NT2/D1 (cell line): ENCODE data around the gene IRF2.
A peak's percentile ranks its signal among the peaks of the same experiment; 100 is the strongest.

ENCODE experiments used
- DNase-seq: peaks from one replicate; pipeline ENCODE4 v3.0.0-alpha.2; 2011; ENCODE audit warnings: low read depth, low spot score
- H3K27me3 ChIP-seq: 2 replicates; pipeline ENCODE4 v1.6.0; 2011; ENCODE audit warnings: mild to moderate bottlenecking; ENCODE audit not compliant: insufficient read length, insufficient read depth
- H3K36me3 ChIP-seq: 2 replicates; pipeline ENCODE4 v1.6.1; 2011; ENCODE audit warnings: mild to moderate bottlenecking, low read length, mixed read lengths; ENCODE audit not compliant: insufficient read depth, insufficient read length
- H3K4me1 ChIP-seq: 2 replicates; pipeline ENCODE4 v1.5.1; 2011; ENCODE audit not compliant: insufficient read depth, insufficient read length
- H3K4me3 ChIP-seq: 2 replicates; pipeline ENCODE4 v1.5.1; 2011; ENCODE audit warnings: low read depth; ENCODE audit not compliant: insufficient read length
- H3K9ac ChIP-seq: 2 replicates; pipeline ENCODE4 v1.6.0; 2011; ENCODE audit warnings: low read depth; ENCODE audit not compliant: insufficient read length
- H3K9me3 ChIP-seq: 2 replicates; pipeline ENCODE4 v1.5.1; 2011; ENCODE audit warnings: mild to moderate bottlenecking, low read length; ENCODE audit not compliant: insufficient read depth
- SUZ12 ChIP-seq: IDR thresholded peaks from 2 replicates; pipeline ENCODE4 v1.6.1; 2011; ENCODE audit not compliant: insufficient read length, insufficient read depth; ENCODE audit errors: extremely low read depth
- YY1 ChIP-seq: IDR thresholded peaks from 2 replicates; pipeline ENCODE4 v1.6.1; 2011; ENCODE audit not compliant: insufficient read length, insufficient read depth
- ZNF274 ChIP-seq: IDR thresholded peaks from 2 replicates; pipeline ENCODE4 v1.6.1; 2011; ENCODE audit warnings: mild to moderate bottlenecking, low read depth, low read length

The IRF2 gene

GRCh38 chr4:184473499-184474262 lies 669 bp downstream of the IRF2 start:
- H3K4me3 ChIP-seq: peak overlapping the region; percentile 51
- TF ChIP-seq ZNF274: no peak
- TF ChIP-seq SUZ12: no peak
- no peak for TF ChIP-seq YY1
- peaks cover 2% of the 10 kb centered on the region for H3K27me3 ChIP-seq
- DNase-seq: no peak
- peak overlapping the region; percentile 83 for H3K9ac ChIP-seq
- no peaks in the 10 kb centered on the region for H3K4me1 ChIP-seq
- H3K9me3 ChIP-seq: no peaks in the 10 kb centered on the region
- H3K36me3 ChIP-seq: no peaks in the 10 kb centered on the region

DNA sequence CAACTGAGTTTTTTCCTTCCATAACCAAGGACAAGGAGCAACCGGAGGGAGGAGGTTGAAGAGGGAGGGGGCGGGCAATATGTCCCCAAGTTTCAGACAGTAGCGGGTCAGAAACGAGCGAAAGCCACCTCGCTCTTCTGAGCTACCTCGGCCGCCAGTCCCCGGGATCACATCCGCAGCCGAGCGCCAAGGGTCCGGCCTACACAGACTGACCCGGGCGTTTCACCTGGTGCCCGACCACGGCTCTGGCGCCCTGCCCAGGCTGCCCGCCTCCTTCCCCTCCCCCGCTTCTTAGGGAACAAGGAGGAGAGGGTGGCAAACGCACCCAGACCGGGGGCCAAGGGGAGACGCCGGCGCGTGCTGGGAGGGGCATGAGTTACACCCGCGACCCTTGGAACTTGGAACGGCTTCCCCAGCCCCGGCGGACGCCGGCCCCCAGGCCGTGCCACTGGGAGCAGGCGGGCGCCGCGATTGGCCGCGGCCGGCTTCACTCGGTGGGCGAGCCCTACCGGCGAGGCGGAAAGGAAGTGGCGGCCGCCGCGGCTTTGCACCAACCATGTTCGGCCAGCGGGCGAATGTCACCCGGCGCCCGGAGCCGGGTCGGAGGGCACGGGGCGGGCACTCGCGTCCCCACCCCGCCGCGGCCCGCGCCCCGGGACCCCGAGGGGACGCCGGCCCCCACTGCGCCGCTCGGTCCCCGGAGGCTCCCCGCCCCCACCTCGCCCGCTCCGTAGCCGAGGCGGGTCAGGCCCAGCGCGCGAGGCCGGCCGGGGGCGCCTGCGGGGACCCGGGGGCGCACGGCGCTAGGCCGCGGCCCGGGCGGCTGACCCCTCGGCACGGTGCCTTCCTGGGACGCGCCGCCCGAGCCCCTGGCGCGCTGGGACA lies 1.5 kb downstream of the IRF2 start:
- H3K9me3 ChIP-seq: no peaks in the 10 kb centered on the region
- TF ChIP-seq SUZ12 (no peak), YY1 (no peak), ZNF274 (no peak)
- H3K9ac ChIP-seq: peak overlapping the region; percentile 74
- DNase-seq: no peak
- H3K27me3 ChIP-seq: peaks cover 2% of the 10 kb centered on the region
- H3K36me3 ChIP-seq: no peaks in the 10 kb centered on the region
- H3K4me3 ChIP-seq: peak overlapping the region; percentile 51
- H3K4me1 ChIP-seq: no peaks in the 10 kb centered on the region

GRCh38 chr4:184471881-184472613 lies 2.3 kb downstream of the IRF2 start:
- peak overlapping the region; percentile 74 for H3K9ac ChIP-seq
- H3K4me3 ChIP-seq: peak overlapping the region; percentile 51
- peaks cover 2% of the 10 kb centered on the region for H3K27me3 ChIP-seq
- H3K4me1 ChIP-seq: no peaks in the 10 kb centered on the region
- TF ChIP-seq YY1 (no peak), ZNF274 (no peak), SUZ12 (no peak)
- DNase-seq: no peak
- H3K9me3 ChIP-seq: no peaks in the 10 kb centered on the region
- H3K36me3 ChIP-seq: no peaks in the 10 kb centered on the region

DNA sequence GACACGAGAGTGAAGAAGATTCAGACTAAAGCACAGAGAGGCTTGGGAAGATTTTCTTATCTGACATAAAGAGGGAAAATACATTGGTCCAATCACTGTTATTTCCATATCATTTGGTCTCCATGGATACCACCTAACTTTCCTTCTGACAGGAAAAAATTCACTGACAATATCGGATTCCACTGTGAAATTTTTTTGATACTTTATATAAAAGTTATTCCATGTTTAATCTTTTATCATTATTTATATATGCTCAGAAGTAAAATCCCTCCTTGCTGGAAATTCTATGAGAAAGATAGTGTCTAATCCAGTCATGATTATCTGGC lies 3.6 kb downstream of the IRF2 start:
- H3K9me3 ChIP-seq: no peaks in the 10 kb centered on the region
- TF ChIP-seq ZNF274 (no peak), SUZ12 (no peak), YY1 (no peak)
- H3K9ac ChIP-seq: no peak overlapping the region
- H3K4me1 ChIP-seq: no peaks in the 10 kb centered on the region
- peaks cover 2% of the 10 kb centered on the region for H3K27me3 ChIP-seq
- H3K36me3 ChIP-seq: no peaks in the 10 kb centered on the region
- H3K4me3 ChIP-seq: no peak overlapping the region
- no peak for DNase-seq

GRCh38 chr4:184466634-184467033 lies 7.7 kb downstream of the IRF2 start:
- no peaks in the 10 kb centered on the region for H3K4me1 ChIP-seq
- H3K4me3 ChIP-seq: no peak overlapping the region
- H3K36me3 ChIP-seq: no peaks in the 10 kb centered on the region
- no peaks in the 10 kb centered on the region for H3K9me3 ChIP-seq
- no peak for DNase-seq
- H3K27me3 ChIP-seq: peaks cover 2% of the 10 kb centered on the region
- TF ChIP-seq ZNF274: no peak
- TF ChIP-seq YY1: no peak
- no peak for TF ChIP-seq SUZ12
- no peak overlapping the region for H3K9ac ChIP-seq

DNA sequence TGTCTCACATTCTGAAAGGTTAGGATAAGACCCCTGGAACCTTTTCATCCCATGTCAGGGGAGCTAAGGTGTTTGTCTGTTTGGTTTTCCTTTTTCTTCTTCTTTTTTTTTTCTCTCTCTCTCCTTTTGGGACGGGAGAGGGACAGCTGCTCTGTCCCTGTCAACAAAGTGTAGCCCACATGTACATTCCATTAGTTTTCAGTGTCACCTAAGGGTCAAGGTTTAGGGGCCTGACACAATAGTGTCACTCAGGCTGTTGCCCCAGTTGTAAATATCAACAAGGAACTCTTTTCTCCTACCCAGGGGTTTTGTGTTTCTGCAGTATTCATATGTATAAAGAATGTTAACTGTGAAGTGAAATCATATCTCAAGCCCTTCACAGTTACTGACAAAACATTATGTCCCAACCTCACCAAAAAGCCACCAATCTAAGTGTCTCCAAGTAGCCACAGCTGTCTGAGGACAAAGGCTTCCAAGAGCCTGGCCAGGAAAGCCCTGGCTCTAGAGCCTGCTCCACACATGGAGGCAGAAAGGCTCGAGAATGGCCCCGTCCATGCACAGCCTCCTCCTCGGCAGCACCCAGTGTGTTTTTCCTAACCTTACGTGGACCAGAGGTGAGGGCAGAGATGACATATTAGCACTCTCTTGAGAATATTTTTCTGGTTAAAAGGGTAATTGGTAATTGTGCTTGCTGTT lies 9.4 kb downstream of the IRF2 start:
- no peak overlapping the region for H3K4me3 ChIP-seq
- no peaks in the 10 kb centered on the region for H3K36me3 ChIP-seq
- H3K4me1 ChIP-seq: no peaks in the 10 kb centered on the region
- no peaks in the 10 kb centered on the region for H3K27me3 ChIP-seq
- H3K9me3 ChIP-seq: no peaks in the 10 kb centered on the region
- DNase-seq: no peak
- no peak overlapping the region for H3K9ac ChIP-seq
- TF ChIP-seq ZNF274 (no peak), YY1 (no peak), SUZ12 (no peak)
